IPS-NIHi11 (cell line): Measurements from ENCODE around the gene SLC9A9.

Experiments used
- DNase-seq: peaks from one replicate; pipeline ENCODE4 v3.0.0; 2012; ENCODE audit warnings: mixed read lengths, low spot score

The SLC9A9 gene

GRCh38 chr3:143600756-143601718 is 247.2 kb downstream of the SLC9A9 start:
- DNase-seq, result no peak

DNA sequence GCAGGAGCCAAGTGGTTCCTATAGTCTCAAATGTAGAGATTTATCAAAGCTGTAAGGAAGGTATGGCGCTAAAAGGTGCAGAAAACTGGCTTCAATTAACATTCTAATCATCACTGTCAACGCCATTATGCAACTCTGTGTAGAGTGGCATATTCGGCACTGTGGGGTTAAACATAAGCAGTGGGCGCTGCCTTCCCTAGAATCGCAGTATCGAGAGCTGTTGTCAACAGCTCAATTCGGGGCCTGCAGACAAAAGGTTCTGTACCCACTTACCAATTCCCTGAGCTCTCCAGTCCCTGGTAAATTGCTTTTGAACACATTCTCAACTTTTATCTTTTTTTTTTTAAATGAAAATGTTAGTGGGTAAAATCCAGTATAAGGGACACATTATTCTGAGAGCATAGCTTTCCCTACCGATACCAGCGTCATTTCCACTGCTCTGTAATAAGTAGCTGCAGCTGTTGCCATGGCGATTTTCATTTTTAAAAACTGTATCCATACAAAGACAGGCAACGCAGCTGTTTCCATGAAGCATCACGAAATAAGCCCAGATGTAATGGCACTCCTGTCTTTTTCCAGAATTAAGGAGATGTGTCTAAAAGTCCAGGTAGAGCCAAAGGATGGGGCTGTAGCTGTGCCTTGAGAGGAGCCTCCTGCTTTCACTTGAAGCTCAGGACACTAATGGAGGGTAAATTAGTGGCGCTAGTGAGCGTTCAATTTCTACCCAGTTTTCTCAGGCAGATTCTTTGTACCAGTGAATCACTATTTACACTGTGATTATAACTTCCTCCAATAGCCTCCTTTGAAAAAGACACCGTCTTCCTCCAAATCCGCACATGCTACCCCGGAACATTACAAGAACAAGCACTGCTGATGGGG is 250.3 kb downstream of the SLC9A9 start:
- no peak for DNase-seq

- no peak for DNase-seq
These were observed 251.2 kb downstream of the SLC9A9 start for GRCh38 chr3:143596957-143597642.

DNA sequence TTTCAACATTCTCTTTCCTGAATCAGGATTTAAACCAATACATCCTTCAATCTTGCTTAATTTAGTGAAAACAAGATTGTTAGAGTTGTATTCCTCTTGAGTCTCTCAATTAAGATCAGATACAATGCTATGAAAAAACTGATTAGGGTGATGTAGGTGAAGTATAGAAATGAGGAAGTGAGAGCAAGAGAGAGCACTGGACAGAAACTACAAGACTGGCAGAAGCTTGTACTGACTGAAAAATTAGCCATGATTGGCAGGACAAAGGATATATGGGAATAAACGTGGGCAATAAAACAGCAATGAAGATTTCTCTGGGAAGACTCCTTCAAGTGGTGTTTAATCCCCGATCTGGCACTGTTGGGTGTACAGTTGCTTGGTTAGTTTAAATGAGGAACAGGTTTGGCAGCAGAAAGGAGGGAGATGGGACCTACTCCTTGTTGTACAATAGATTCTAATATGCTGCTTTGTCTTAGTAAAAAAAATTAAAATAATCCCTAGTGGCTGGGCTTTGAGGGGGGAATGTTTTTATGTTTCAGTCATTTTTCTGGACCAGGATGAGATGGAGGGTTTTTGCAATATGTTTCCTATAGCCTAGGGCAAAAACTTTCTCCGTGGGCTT is 252.7 kb downstream of the SLC9A9 start:
- DNase-seq, result no peak

GRCh38 chr3:143594206-143594605 is 254.1 kb downstream of the SLC9A9 start:
- no peak for DNase-seq

GRCh38 chr3:143590660-143591059 is 257.6 kb downstream of the SLC9A9 start:
- no peak for DNase-seq

DNA sequence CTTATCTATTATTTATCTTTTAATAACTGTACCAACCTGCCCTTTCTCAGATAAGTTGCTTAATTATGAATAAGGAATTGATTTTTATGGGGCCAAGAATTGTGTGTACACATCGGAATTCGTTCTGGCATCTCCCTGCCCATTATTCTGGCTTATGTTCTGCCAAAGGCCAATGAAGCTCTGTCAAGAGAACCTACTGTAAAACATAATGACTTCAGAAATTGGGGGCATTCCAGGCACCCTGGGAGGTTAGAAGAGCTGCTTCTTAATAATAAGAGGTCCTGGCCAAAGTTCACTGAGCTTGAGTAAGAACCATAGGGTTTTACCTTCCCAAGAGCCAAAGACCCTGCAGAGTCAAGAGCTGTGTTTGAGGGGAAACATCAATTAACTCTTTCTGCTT is 261.7 kb downstream of the SLC9A9 start:
- peak; percentile 29 for DNase-seq

DNA sequence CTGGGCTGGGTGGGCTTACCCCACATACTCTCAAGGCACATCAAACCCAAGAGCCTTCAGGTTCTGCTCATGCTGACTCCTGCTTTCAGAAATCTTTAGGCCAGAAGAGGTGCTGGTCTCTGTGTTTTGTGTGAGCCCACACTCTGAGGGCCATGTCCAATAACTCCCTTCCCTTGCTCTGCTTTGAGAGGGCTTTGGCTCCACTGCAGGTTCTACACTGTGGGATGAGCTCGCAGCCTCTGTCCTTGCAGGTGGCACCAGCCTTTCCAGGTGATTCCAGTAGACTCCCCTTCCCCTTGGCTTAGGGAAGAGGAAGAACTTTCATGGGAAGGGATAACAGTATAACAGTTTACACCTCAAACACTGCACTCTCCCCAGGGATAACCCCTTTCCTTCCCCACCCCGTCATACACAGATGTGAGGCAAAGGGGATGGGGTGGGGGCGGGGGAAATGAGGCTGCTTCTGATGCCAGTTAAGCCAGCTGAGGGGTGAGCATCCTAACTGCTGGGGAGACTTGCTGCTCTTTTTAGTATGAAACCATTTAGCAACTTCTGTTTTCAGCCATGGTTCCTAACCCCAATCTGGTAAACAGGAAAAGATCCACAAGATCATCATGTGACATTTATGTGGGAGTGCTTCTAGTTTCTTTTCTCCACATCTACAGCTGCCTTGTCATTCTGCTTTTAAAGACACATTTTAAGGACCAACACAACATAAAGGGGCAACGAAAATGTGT is 262.4 kb downstream of the SLC9A9 start:
- DNase-seq, result no peak

DNA sequence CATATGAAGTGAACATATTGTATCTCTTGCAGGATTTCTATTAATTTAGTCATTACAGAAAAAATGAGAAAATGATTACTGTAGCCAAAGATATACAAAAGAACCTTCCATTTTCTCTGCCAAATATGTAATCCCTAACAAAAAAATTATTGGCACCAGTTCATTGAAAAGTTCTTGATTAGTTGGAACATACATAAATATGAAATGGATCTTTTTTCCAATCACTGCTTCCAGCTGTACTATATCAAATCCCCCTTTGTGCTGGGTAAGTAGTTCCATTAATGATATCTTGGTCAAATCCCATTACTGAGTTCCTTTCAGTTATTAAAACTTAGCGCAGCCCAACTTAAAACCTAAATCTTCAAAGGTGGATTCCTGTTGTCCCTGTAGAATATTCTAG is 263.8 kb downstream of the SLC9A9 start:
- DNase-seq, result no peak

GRCh38 chr3:143581972-143582722 is 266.1 kb downstream of the SLC9A9 start:
- DNase-seq, result no peak

GRCh38 chr3:143578810-143579435 is 269.3 kb downstream of the SLC9A9 start:
- no peak for DNase-seq

- DNase-seq, result no peak
These were observed 271.5 kb downstream of the SLC9A9 start for GRCh38 chr3:143576568-143577270.

GRCh38 chr3:143574933-143575332 is 273.3 kb downstream of the SLC9A9 start:
- no peak for DNase-seq

- no peak for DNase-seq
These were observed 274.5 kb downstream of the SLC9A9 start for GRCh38 chr3:143573610-143574303.

DNA sequence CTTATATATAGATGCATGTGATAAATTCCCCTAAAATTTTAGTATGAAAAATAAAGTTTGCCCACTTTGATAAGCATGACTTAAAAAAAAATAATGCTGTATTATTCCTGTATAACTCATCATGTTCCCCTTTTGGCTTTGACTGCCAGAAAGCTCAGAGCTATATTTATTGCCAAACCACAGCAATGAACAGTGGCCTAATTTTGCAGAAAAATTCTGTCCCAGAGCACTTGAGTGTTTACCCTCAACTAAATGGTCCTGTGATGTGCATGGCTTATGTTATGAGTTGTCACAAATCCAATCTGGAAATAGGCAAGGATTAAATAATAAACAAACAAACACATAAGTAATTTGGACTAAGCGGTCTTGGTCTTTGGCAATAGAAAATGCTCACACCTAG is 276.7 kb downstream of the SLC9A9 start:
- DNase-seq, result no peak

DNA sequence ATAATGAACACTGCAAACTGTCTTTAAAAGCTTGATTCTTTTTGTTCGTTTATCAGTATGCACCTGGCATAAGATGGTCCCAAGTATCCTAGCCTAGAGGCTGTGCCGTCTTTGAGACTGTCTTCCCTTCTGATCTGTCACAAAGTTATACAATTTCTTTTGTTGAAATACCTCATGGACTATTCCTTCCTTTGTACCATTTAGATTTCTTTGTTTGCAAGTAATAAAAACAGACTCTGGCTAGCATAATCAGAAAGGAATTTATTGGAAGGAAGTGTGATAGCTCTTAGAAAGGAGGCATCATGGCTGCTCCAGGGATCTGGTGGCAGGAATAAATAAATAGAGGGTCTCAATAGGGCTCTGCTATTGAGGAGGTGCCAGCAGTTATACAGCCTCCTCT is 280.4 kb downstream of the SLC9A9 start:
- DNase-seq, result no peak

- DNase-seq, result no peak
These were observed 282.3 kb downstream of the SLC9A9 start for GRCh38 chr3:143565951-143566350.

GRCh38 chr3:143563786-143564185 is 284.5 kb downstream of the SLC9A9 start:
- no peak for DNase-seq

DNA sequence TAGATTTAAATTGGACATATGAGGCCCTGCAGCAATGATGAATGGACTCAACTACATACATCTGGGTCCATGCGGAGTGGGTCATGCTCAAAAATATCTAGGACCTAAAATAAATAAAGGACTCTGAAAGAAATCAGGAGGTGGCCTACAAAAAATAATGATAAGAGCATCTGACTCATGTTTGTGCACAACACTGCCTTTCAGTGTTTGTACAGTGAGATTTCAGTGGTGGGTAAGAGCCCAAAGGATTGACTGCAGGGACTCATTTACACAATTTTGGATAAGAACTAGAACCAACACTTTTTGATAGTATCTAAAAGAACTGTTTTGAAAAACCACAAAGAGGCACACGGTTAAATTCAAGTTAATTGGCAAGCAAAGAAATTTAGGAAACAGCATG is 285.5 kb downstream of the SLC9A9 start:
- no peak for DNase-seq
